ENCODE data around the gene COL5A1.

COL5A1 gene

GRCh38 chr9:134730011-134730760 is 88.6 kb downstream of the COL5A1 start:
- H3K4me3 Mint-ChIP-seq = no peak overlapping the region
- TF ChIP-seq CTCF (IDR thresholded peaks at IDR 0.05; ENCODE audit: unreplicated experiment in 3 of 3) = no peak
- H3K27ac Mint-ChIP-seq = no peak overlapping the region
- H3K9me3 Mint-ChIP-seq = no peaks in the 10 kb centered on the region
- H3K36me3 Mint-ChIP-seq (ENCODE audit: low read depth) = peaks cover 26% of the 10 kb centered on the region
- H3K27me3 Mint-ChIP-seq (ENCODE audit: low read depth) = peaks cover 4% of the 10 kb centered on the region
- peaks cover 18% of the 10 kb centered on the region for H3K4me1 Mint-ChIP-seq

DNA sequence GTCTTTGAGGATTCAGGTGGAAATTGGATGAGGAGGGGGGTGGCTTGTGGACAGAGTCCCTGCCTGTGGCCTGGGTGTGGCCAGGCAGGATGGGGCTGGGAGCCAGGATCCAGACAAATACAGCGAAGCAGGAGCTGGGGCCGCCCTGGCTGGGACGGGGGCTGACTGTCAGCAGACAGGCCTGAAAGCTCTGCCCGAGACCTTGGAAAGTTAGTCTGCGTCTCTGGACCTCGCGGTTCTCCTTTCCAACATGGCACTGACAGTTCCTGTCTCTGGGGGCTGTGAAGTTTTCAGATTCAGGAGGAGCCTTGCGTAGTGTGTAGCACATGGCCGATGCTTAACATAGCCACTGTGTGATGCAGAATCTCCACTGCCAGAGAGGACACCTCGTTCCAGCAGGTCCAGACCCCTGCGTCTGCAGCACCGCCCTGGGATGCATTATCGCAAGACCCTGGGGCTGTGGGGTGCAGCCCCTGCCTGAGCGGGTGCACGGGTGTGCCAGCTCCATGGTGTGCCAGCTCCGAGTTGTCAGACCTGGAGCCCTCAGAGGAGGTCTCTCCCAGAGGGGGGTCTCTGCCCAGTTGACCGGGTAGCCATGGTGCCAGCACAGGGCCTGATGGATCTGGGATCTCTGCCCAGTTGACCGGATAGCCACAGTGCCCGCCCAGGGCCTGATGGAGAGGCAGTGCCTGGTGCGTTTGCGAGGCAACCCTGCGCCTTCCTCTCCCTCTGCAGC is 89.3 kb downstream of the COL5A1 start:
- Mint-ChIP-seq H3K9me3 (no peaks in the 10 kb centered on the region), H3K4me1 (peaks cover 23% of the 10 kb centered on the region), H3K27ac (no peak overlapping the region), H3K36me3 (ENCODE audit: low read depth) (peaks cover 26% of the 10 kb centered on the region), H3K27me3 (ENCODE audit: low read depth) (peaks cover 4% of the 10 kb centered on the region), H3K4me3 (no peak overlapping the region)
- TF ChIP-seq CTCF (IDR thresholded peaks at IDR 0.05; ENCODE audit: unreplicated experiment in 3 of 3) = no peak

DNA sequence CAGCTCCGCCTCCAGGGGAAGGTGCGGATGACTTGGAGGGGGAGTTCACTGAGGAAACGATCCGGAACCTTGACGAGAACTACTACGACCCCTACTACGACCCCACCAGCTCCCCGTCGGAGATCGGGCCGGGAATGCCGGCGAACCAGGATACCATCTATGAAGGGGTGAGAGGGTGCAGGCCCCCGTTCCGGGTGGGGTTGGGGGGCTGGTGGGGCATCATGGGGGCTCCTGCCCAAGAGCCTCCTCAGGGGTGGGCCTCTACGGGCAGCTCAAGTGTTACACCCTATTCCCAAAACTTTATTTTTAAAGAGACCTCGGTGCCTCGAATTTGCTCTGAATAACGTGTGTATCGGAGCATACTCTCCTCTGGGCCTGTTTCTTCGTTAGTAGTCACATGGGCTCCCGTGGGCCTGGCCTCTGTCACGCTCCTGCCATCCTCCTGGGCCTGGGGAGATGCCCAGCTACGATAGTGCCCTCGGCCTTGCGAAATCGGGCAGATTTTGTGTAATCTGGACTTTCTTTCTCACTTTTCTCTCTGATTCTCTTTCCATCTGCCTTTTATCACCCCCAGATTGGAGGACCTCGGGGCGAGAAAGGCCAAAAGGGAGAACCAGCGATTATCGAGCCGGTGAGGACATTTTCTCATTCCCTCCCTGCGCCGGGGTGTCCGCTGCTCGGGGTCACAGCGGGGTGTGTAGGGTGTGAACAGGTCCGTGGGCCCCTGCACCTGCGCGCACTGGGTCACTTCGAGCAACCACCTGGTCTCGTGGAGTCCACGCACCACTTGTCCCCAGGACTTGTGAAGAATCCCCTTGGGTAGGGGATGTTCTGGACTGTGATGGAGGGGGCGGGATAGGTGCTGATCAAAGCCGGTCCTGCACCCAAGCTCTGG is 90.1 kb downstream of the COL5A1 start:
- H3K9me3 Mint-ChIP-seq = no peaks in the 10 kb centered on the region
- peak overlapping the region in 1 of 3 experiments; percentile 41 for H3K27ac Mint-ChIP-seq
- H3K27me3 Mint-ChIP-seq (ENCODE audit: low read depth) = peaks cover 4% of the 10 kb centered on the region
- no peak overlapping the region for H3K4me3 Mint-ChIP-seq
- TF ChIP-seq CTCF (IDR thresholded peaks at IDR 0.05; ENCODE audit: unreplicated experiment in 3 of 3) = no peak
- H3K4me1 Mint-ChIP-seq = peaks cover 31% of the 10 kb centered on the region
- peaks cover 31% of the 10 kb centered on the region for H3K36me3 Mint-ChIP-seq (ENCODE audit: low read depth)

GRCh38 chr9:134732392-134733110 is 90.9 kb downstream of the COL5A1 start:
- H3K9me3 Mint-ChIP-seq = no peaks in the 10 kb centered on the region
- H3K27ac Mint-ChIP-seq = peak overlapping the region in 1 of 3 experiments; percentile 41
- H3K36me3 Mint-ChIP-seq (ENCODE audit: low read depth) = peaks cover 31% of the 10 kb centered on the region
- H3K4me1 Mint-ChIP-seq = peaks cover 31% of the 10 kb centered on the region
- peaks cover 4% of the 10 kb centered on the region for H3K27me3 Mint-ChIP-seq (ENCODE audit: low read depth)
- H3K4me3 Mint-ChIP-seq = no peak overlapping the region
- no peak for TF ChIP-seq CTCF (IDR thresholded peaks at IDR 0.05; ENCODE audit: unreplicated experiment in 3 of 3)

GRCh38 chr9:134733480-134734232 is 92.1 kb downstream of the COL5A1 start:
- Mint-ChIP-seq H3K36me3 (ENCODE audit: low read depth) (peaks cover 23% of the 10 kb centered on the region), H3K4me3 (no peak overlapping the region), H3K9me3 (no peaks in the 10 kb centered on the region), H3K27ac (no peak overlapping the region), H3K27me3 (ENCODE audit: low read depth) (peaks cover 4% of the 10 kb centered on the region), H3K4me1 (peaks cover 31% of the 10 kb centered on the region)
- TF ChIP-seq CTCF (IDR thresholded peaks at IDR 0.05; ENCODE audit: unreplicated experiment in 3 of 3) = no peak

Data from nephron (organoid).